Posterior vena cava (tissue), 2 donors: ENCODE measurements around the gene HMGCS1. TPM values are rescaled to one million over a fixed set of nuclear protein-coding genes. Genes with fewer than 3 reads are reported as not detected.
"Not testable (repeated sequence)": the region's sequence is repeated elsewhere in the genome, so short reads cannot be mapped to it uniquely, and the experiment has no call there.

Source experiments
- DNase-seq: peaks from one replicate; pipeline ENCODE4 v3.0.0-alpha.2; 2020; ENCODE audit warnings: low spot score
- intact Hi-C, 2 donors: fragments of 100-400 bp; cut with DNase I; formaldehyde crosslinking; loops; one replicate each; pipeline versions ENCODE4 v1.14.1 to v1.14.2; 2022 to 2023
- total RNA-seq, 2 donors: library from RNA; stranded (reverse); fragmentation: NEBNext Ultra II Directional; extraction: Animal tissue kit (Norgen Biotek cat#: 25700); gene quantifications; one replicate each; pipeline ENCODE4 v1.2.1, GENCODE V29; 2021
- donor health status: DM: yes; HTN: yes; CAD: no.
- donor health status: DM: yes; HTN: yes; CAD: no.

The HMGCS1 gene
- total RNA-seq, 2 donors from 2014 or later: 32.2 to 41.2 TPM

- intact Hi-C loops: no loop called here
- DNase-seq: no peak
Observed at GRCh38 chr5:43287493-43287892, 25.7 kb downstream of the HMGCS1 start.

- intact Hi-C loops: no loop called here
- no peak for DNase-seq
Observed at GRCh38 chr5:43286623-43287022, 26.6 kb downstream of the HMGCS1 start.

DNA sequence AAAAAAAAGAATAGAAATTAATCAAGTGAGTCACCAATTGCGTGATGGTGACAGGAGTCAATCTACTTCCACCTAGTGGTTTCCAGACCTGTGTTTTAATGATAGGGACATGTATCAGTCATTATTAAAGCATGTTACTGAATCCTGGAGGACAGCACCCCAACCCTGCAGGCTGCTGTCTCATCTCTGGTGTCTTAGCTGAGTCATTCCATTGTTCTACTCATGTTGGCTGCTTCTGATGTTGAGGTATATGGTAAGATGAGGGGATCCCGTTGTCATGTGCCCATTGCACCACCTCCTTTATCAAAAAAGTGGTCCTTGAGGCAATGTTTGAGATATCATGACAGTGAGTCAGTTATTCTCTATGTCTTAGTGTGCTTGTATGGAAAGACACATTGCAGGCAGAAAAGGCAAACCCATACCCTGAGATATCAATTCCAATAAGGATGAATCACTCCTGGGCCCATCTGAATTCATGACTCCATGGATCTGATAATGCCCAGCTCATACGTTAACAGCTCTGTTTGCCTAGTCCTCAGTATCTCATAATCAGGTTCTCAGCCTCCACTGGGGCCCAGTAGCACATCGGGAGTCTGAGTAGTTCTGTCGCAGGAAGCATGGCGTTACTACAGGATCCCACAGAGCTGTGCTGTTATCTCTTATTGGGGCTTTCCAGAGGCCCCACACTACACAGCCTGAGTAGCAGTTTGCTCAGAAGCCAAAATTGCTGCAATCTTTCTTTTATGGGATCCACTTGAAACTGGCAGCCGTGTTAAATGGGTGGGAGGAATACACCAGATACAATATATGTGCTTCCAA is 31.2 kb downstream of the HMGCS1 start:
- no peak for DNase-seq
- intact Hi-C loops: no loop called here

DNA sequence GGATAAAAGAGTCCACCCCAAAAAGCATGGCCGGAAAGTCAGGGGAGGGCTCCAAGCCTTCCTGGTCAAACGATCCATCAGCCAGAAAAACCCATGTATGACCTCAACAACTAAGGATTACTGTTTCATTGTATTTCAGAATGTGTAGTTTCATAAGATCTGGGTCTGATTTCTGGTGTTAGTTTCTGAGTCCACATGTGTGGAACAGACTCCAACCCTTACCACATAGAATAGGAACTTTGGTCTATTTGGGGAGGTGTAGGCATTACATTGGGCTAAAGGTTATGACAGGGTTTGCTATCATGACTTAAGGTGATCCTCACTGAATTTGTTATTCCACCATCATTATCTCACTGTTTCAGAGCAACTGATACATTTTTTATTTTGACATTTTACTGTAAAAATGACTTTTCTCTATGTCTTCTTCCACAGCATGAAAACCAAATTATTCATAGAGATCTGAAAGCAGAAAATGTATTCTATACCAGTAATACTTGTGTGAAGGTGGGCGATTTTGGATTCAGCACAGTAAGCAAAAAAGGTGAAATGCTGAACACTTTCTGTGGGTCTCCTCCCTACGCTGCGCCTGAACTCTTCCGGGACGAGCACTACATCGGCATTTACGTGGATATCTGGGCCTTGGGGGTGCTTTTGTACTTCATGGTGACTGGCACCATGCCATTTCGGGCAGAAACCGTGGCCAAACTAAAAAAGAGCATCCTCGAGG is 33.5 kb downstream of the HMGCS1 start:
- intact Hi-C loops: no loop called here
- no peak for DNase-seq

DNA sequence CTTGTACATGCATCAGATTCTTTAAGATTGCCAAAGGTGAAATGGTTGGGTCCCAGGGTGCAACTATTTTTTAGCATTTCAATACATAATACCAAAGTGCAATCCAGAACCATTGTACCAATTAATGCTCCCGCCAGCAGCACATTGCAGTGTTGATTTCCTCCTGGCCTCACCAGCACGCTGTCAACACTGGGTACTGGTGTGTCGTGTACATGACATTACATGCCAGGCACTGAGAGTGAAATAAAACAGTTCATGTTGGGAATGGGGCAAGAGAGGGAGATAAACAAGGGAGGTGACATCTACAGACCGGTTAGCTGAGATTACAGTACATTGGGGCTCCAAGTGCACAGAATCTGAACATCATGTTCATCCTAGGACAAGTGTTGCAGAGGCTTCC is 37.8 kb downstream of the HMGCS1 start:
- DNase-seq: no peak
- intact Hi-C loops: no loop called here

GRCh38 chr5:43274435-43275114 is 38.6 kb downstream of the HMGCS1 start:
- no peak for DNase-seq
- intact Hi-C loops: no loop called here

DNA sequence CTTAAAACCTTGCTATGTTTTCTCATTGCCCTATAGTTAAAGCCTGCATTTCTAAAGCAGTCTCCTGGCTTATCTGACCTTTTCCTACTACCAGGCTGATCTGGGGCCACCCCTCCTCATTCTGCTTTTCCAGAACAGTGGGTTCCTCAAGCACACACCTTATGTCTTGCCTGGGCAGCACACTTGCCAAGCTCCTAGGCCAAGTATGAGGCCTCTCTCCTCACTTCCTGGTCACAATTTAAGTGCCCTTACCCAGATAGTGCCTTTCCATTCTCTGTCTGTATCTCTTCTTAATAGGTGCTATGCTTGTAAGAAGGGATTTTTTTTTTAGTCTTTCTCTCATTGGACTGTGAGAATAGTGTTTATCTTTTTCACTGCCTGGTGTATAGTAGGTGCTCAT is 39.7 kb downstream of the HMGCS1 start:
- intact Hi-C loops: no loop called here

DNA sequence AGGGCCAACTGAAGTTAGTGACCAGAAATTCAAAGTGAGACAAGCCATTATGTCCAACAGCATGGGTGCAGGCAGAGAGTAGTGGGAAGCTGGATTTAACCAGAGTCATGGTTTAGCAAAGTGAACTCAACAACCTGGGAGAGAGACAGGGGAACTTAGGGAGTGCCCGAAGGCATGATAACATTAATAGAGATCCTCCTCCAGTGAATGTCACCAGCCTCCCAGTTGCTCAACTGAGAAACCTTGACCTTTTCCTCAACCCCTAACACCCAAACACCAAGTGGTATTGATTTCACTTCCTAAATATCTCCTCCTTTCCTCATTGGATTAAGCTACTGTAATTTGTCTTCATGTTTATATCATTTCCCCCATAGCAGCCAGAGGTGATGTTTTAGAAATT is 42.6 kb downstream of the HMGCS1 start:
- intact Hi-C loops: no loop called here
- DNase-seq: no peak

More for the DNA sequence above, 39.7 kb downstream of the HMGCS1 start:
- no peak for DNase-seq

GRCh38 chr5:43268188-43268820 is 44.9 kb downstream of the HMGCS1 start:
- DNase-seq: no peak
- intact Hi-C loops: no loop called here

DNA sequence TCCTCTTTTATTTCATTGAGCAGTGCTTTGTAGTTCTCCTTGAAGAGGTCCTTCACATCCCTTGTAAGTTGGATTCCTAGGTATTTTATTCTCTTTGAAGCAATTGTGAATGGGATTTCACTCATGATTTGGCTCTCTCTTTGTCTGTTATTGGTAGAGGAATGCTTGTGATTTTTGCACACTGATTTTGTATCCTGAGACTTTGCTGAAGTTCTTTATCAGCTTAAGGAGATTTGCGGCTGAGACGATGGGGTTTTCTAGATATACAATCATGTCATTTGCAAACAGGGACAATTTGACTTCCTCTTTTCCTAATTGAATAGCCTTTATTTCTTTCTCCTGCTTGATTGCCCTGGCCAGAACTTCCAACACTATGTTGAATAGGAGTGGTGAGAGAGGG is 50.9 kb downstream of the HMGCS1 start:
- intact Hi-C loops, DNase-seq: not testable (repeated sequence)

DNA sequence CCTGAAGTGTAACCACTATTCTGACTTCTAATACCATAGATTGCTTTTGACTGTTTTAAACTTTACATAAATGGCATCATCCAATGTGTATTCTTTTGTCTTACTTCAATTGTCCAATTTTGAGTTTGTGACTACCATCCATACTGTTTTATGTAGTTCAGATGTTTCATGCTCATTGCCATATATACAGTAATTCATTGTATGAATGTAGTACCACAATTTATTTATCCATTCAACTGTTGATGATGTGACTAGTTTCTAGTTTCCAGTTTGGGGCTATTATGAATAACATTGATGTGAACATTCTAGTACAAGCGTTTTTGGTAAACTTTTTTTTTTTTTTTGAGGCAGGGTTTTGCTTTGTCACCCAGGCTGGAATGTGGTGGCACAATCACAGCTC is 55.1 kb downstream of the HMGCS1 start:
- DNase-seq: no peak
- intact Hi-C loops: no loop called here

- intact Hi-C loops: no loop called here
- no peak for DNase-seq
Observed at GRCh38 chr5:43256261-43256966, 56.8 kb downstream of the HMGCS1 start.

GRCh38 chr5:43255704-43256103 is 57.5 kb downstream of the HMGCS1 start:
- DNase-seq: no peak
- intact Hi-C loops: no loop called here

GRCh38 chr5:43251754-43252153 is 61.5 kb downstream of the HMGCS1 start:
- DNase-seq: no peak
- intact Hi-C loops: no loop called here

DNA sequence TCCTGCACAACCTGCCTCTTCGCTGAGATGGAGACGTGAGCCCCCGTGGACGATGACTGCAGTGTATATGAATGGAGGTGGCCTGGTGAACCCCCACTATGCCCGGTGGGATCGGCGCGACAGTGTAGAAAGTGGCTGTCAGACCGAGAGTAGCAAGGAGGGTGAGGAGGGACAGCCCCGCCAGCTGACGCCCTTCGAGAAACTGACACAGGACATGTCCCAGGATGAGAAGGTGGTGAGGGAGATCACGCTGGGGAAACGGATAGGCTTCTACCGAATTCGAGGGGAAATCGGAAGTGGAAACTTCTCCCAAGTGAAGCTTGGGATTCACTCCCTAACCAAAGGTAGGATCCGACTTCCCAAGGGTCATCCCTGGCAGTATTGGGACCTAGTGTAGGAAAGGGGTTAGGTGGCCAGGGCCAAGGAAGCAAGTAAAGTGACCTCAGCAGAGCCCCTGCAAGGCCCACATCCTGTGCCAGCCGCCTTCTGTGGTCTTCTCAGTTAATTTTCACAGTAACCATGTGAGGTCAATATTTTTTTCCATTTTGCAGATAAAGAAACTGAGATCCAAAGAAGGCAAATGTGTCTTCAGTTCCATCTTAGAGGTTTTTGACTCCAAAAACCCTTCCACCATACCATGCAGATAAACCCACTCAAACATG is 67.4 kb downstream of the HMGCS1 start:
- DNase-seq: no peak
- intact Hi-C loops: no loop called here

DNA sequence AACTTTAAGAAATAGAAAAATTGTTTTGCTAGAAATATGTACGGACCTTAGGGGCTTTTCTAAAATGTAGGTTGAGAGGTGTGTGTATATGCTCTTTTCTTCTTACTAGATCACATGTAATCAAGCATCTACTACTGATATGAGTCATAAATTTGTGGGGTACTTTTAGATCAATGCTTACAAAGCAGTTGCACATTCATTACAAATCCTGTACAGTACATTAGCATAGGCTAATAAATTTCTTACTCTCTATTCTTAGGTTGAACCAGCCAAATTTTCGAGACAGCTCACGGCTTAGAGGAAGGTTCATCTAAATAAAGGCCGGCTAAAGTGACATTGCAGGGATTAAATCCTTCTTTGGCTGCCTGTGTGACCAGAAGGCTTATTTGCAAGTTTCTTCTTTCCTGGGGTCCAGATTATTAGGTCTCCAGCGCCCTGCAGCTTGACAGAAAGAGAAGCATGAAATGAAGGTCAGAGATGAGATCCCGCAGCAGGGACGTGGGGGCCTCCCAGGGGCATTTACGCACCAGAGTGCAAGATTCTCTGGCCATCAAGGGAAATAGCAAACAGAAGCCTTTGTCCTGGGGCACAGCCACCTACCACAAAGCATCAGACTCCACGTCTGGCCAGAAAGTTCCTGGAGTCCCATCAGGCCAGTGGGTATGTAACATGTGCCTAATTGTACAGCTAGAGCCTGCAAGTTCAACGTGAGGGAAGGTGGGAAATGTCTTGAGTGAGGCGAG is 68.2 kb downstream of the HMGCS1 start:
- no peak for DNase-seq
- intact Hi-C loops: no loop called here

DNA sequence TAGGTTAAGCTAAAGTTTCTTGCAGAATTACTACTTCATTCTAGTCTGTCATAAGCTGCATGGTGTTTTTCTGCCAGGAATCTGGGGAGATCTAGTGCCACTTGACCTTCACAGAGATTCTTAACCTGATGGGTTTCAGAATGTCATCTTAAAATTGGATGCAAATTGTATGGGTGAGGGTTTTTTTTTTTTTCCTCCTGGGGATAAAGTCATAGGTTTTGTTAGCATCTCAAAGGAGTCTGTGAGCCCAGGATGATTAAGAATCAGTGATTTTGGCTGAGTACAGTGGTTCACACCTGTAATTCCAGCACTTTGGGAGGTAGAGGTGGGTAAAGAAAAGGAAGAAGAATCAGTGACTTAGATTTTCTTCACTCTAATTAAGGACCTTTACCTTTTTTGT is 69.9 kb downstream of the HMGCS1 start:
- intact Hi-C loops: no loop called here
- DNase-seq: no peak

GRCh38 chr5:43242196-43242595 is 71.0 kb downstream of the HMGCS1 start:
- intact Hi-C loops: no loop called here
- DNase-seq: no peak
